Mammary epithelial cell (primary cell): ENCODE measurements around the gene RALGAPA2.

ENCODE experiments used
- CTCF ChIP-seq, 2 donors: IDR thresholded peaks in 1 of 2; conservative IDR thresholded peaks in 1 of 2; 2 replicates each; pipeline ENCODE4 v1.5.1; 2011 to 2012; ENCODE audit warnings: inconsistent platforms in 2 of 2, low read length in 2 of 2, mild to moderate bottlenecking in 2 of 2, control low read depth in 1 of 2, low read depth in 1 of 2; ENCODE audit not compliant: insufficient read depth in 1 of 2; ENCODE audit errors: extremely low read depth in 1 of 2
- EZH2 ChIP-seq: IDR thresholded peaks from 2 replicates; pipeline ENCODE4 v1.6.1; 2012; ENCODE audit warnings: low read length, inconsistent platforms, borderline replicate concordance

- TF ChIP-seq CTCF (conservative IDR thresholded peaks at IDR 0.05 in 1 of 2, IDR thresholded peaks at IDR 0.05 in 1 of 2; ENCODE audit: extremely low read depth in 1 of 2, insufficient read depth in 1 of 2, low read depth in 1 of 2, low read length in 2 of 2) (no peak), EZH2 (no peak)
Observed at GRCh38 chr20:20373091-20373571, 339.3 kb downstream of the RALGAPA2 start.
